SK-N-SH (cell line): ENCODE measurements around the gene TOM1L1. TPM values are rescaled to one million over a fixed set of nuclear protein-coding genes. Genes with fewer than 3 reads are reported as not detected.

Experiments
- CHD2 ChIP-seq: fragments of 150-350 bp; IDR thresholded peaks from 2 replicates; pipeline ENCODE4 v1.6.1; 2018; ENCODE audit warnings: low read length; ENCODE audit not compliant: partially characterized antibody
- CTCF ChIP-seq: fragments of 200-600 bp; sonication (generic); IDR thresholded peaks from 2 replicates; pipeline ENCODE4 v1.6.1; 2017; ENCODE audit warnings: antibody characterized with exemption, mild to moderate bottlenecking, moderate library complexity
- ELF1 ChIP-seq: IDR thresholded peaks from 2 replicates; pipeline ENCODE4 v1.4.0; 2012
- EP300 ChIP-seq, 2 experiments: IDR thresholded peaks; 2 replicates each; pipeline versions ENCODE4 v1.4.0 to v1.6.1; 2012; ENCODE audit warnings: borderline replicate concordance in 1 of 2, low read depth in 1 of 2, low read length in 1 of 2
- EZH2phosphoT487 ChIP-seq: fragments of 200-600 bp; sonication (generic); IDR thresholded peaks from 2 replicates; pipeline ENCODE4 v1.6.1; 2017; ENCODE audit warnings: low read depth, mixed run types, mild to moderate bottlenecking, antibody characterized with exemption, moderate library complexity, borderline replicate concordance
- FOXJ3 ChIP-seq: sonication (generic); formaldehyde crosslinking; IDR thresholded peaks from 2 replicates; pipeline ENCODE4 v1.5.1; 2020; ENCODE audit warnings: mild to moderate bottlenecking, missing genetic modification reagents
- GABPA ChIP-seq: IDR thresholded peaks from 2 replicates; pipeline ENCODE4 v1.4.0; 2012; ENCODE audit warnings: low read depth, mild to moderate bottlenecking
- GATA2 ChIP-seq: sonication (generic); formaldehyde crosslinking; IDR thresholded peaks from 2 replicates; pipeline ENCODE4 v1.5.0; 2020; ENCODE audit warnings: mild to moderate bottlenecking, missing genetic modification reagents
- IRF3 ChIP-seq: fragments of 150-350 bp; IDR thresholded peaks from 2 replicates; pipeline ENCODE4 v1.6.1; 2016; ENCODE audit warnings: mild to moderate bottlenecking, low read depth, low read length
- MAX ChIP-seq: IDR thresholded peaks from 2 replicates; pipeline ENCODE4 v1.4.0; 2012; ENCODE audit warnings: low read depth
- NFIC ChIP-seq: IDR thresholded peaks from 2 replicates; pipeline ENCODE4 v1.4.0; 2012; ENCODE audit warnings: borderline replicate concordance
- PBX3 ChIP-seq: IDR thresholded peaks from 2 replicates; pipeline ENCODE4; 2012
- RCOR1 ChIP-seq: fragments of 150-350 bp; IDR thresholded peaks from 2 replicates; pipeline ENCODE4 v1.6.1; 2017; ENCODE audit warnings: antibody characterized with exemption, low read length
- RFX5 ChIP-seq: IDR thresholded peaks from 2 replicates; pipeline ENCODE4 v1.6.1; 2012; ENCODE audit warnings: mild to moderate bottlenecking, improper control_type of control experiment, low read length
- SIN3A ChIP-seq: IDR thresholded peaks from 2 replicates; pipeline ENCODE4 v1.6.1; 2012; ENCODE audit warnings: low read depth, mild to moderate bottlenecking, low read length, moderate library complexity, borderline replicate concordance
- SMC3 ChIP-seq: IDR thresholded peaks from 2 replicates; pipeline ENCODE4 v1.6.1; 2012; ENCODE audit warnings: low read depth, low read length, improper control_type of control experiment
- TAF1 ChIP-seq: IDR thresholded peaks from 2 replicates; pipeline ENCODE4 v1.6.1; 2012; ENCODE audit warnings: low read depth, mild to moderate bottlenecking, low read length, moderate library complexity, borderline replicate concordance
- TCF12 ChIP-seq: IDR thresholded peaks from 2 replicates; pipeline ENCODE4 v1.4.0; 2012
- TEAD4 ChIP-seq: IDR thresholded peaks from 2 replicates; pipeline ENCODE4 v1.4.0; 2012; ENCODE audit warnings: mild to moderate bottlenecking, borderline replicate concordance; ENCODE audit not compliant: insufficient read depth
- YY1 ChIP-seq: IDR thresholded peaks from 2 replicates; pipeline ENCODE4 v1.4.0; 2012; ENCODE audit warnings: low read depth, mild to moderate bottlenecking
- ZBTB33 ChIP-seq: IDR thresholded peaks from 2 replicates; pipeline ENCODE4 v1.4.0; 2012; ENCODE audit warnings: low read depth, borderline replicate concordance
- polyA plus RNA-seq, 3 experiments: library from polyadenylated mRNA; depleted of rRNA; stranded (reverse); fragments of >200 nt; gene quantifications; 2 replicates each; pipeline ENCODE4 v1.2.3, GENCODE V29; 2012

TOM1L1 gene
- polyA plus RNA-seq, 1 of the 3 experiments (the other 2 are of a cell fraction) = 46.5 TPM

GRCh38 chr17:54899721-54900456 lies 763 bp upstream of the TOM1L1 start (continued):
- no peak for TF ChIP-seq IRF3
- peak; percentile 11; the same call in 1 of the 2 replicates for TF ChIP-seq FOXJ3 (CRISPR knock-in tag)
- TF ChIP-seq CTCF = no peak
- TF ChIP-seq NFIC = no peak
- TF ChIP-seq ZBTB33 = no peak
- TF ChIP-seq GABPA = no peak
- peak in 1 of 2 experiments; percentile 89; a peak in 2 of 4 replicates for TF ChIP-seq EP300 (IDR thresholded peaks at IDR 0.05; ENCODE audit: borderline replicate concordance in 1 of 2, low read depth in 1 of 2, low read length in 1 of 2)
- TF ChIP-seq MAX = no peak
- no peak for TF ChIP-seq SIN3A
- no peak for TF ChIP-seq PBX3
- no peak for TF ChIP-seq YY1
- no peak for TF ChIP-seq TAF1
- no peak for TF ChIP-seq TEAD4
- no peak for TF ChIP-seq ELF1
- TF ChIP-seq CHD2 = peak; percentile 54
- TF ChIP-seq EZH2phosphoT487 = no peak
- peak; percentile 96 for TF ChIP-seq RCOR1
- TF ChIP-seq RFX5 = no peak; the same call in 1 of the 2 replicates
- TF ChIP-seq GATA2 (CRISPR knock-in tag) = peak; percentile 87
- TF ChIP-seq SMC3 = no peak
- peak; percentile 37; the same call in 1 of the 2 replicates for TF ChIP-seq TCF12
- TF ChIP-seq, all 33 proteins: peak for 7
